GM10266 (cell line): ENCODE results near the gene COP1.

Experiments
- DNase-seq: peaks from one replicate; pipeline ENCODE4 v3.0.0; 2012; ENCODE audit errors: extremely low spot score
- CTCF ChIP-seq: IDR thresholded peaks from 2 replicates; pipeline ENCODE4 v1.5.1; 2012; ENCODE audit warnings: mild to moderate bottlenecking, low read depth; ENCODE audit not compliant: control insufficient read depth, insufficient read depth; ENCODE audit errors: missing control alignments

COP1 gene

GRCh38 chr1:175968486-175969172, 238.5 kb downstream of the COP1 start:
- no peak for TF ChIP-seq CTCF
- DNase-seq = no peak

- no peak for DNase-seq
- TF ChIP-seq CTCF = no peak
Measured at GRCh38 chr1:175963740-175964139, 243.3 kb downstream of the COP1 start.

- no peak for DNase-seq
- TF ChIP-seq CTCF = no peak
Measured at GRCh38 chr1:175960169-175960568, 246.9 kb downstream of the COP1 start.

- no peak for TF ChIP-seq CTCF
- no peak for DNase-seq
Measured at GRCh38 chr1:175951627-175952026, 255.5 kb downstream of the COP1 start.

GRCh38 chr1:175947771-175948170, 259.3 kb downstream of the COP1 start:
- DNase-seq = no peak
- TF ChIP-seq CTCF = no peak

- no peak for DNase-seq
Measured at GRCh38 chr1:175944591-175944990, 262.5 kb downstream of the COP1 start.

More at GRCh38 chr1:175944591-175944990, 262.5 kb downstream of the COP1 start:
- TF ChIP-seq CTCF = no peak
